Esophagus squamous epithelium (tissue), 5 donors: Measurements from ENCODE around the gene PRKACA. TPM values are rescaled to one million over a fixed set of nuclear protein-coding genes. Genes with fewer than 3 reads are reported as not detected.
"Not testable (repeated sequence)": the region's sequence is repeated elsewhere in the genome, so short reads cannot be mapped to it uniquely, and the experiment has no call there.

Experiments
- DNase-seq: peaks from one replicate; lab custom pipeline; 2025; lab: John Stamatoyannopoulos, UW
- H3K27ac ChIP-seq, 4 donors: fragments of 200-600 bp; sonication (generic); one replicate each; pipeline ENCODE4 v1.5.1; 2016 to 2019; ENCODE audit warnings: mild to moderate bottlenecking in 1 of 4
- H3K27me3 ChIP-seq, 4 donors: fragments of 200-600 bp; sonication (generic); 1 replicate in 3 of 4; 2 replicates in 1 of 4; pipeline versions ENCODE4 v1.5.1 to v1.6.0; 2017 to 2021; ENCODE audit warnings: antibody characterized with exemption in 1 of 4
- H3K36me3 ChIP-seq, 3 donors: fragments of 200-600 bp; sonication (generic); one replicate each; pipeline ENCODE4 v1.5.1; 2016 to 2019
- H3K4me1 ChIP-seq, 3 donors: fragments of 200-600 bp; sonication (generic); one replicate each; pipeline ENCODE4 v1.5.1; 2017 to 2019
- H3K4me3 ChIP-seq, 4 donors: fragments of 200-600 bp; sonication (generic); 1 replicate in 3 of 4; 2 replicates in 1 of 4; pipeline ENCODE4 v1.5.1; 2016 to 2019; ENCODE audit warnings: mild to moderate bottlenecking in 2 of 4, moderate library complexity in 1 of 4
- H3K9me3 ChIP-seq, 3 donors: fragments of 200-600 bp; sonication (generic); one replicate each; pipeline ENCODE4 v1.5.1; 2016 to 2019
- POLR2A ChIP-seq, 4 donors: fragments of 450-650 bp; IDR thresholded peaks; one replicate each; pipeline ENCODE4 v1.6.1; 2017; ENCODE audit warnings: antibody characterized with exemption in 4 of 4, mild to moderate bottlenecking in 4 of 4, moderate library complexity in 3 of 4
- WGBS, 2 donors: methylation state at CpG; one replicate each; pipeline ENCODE4 v1.1.5; 2018; 5-methylcytosine and 5-hydroxymethylcytosine counted together
- intact Hi-C: fragments of 100-400 bp; cut with DNase I; formaldehyde crosslinking; loops from one replicate; pipeline ENCODE4 v1.15.0; 2022
- total RNA-seq, 4 donors: library from RNA; depleted of rRNA; stranded (reverse); fragments of >200 nt; gene quantifications; one replicate each; pipeline ENCODE4 v1.1.0, GENCODE V29; 2016
- TF ChIP-seq, protein P1 (sequence below), 6 experiments: fragments of 450-650 bp in 4 of 6; fragments of 200-600 bp in 2 of 6; sonication (generic) in 2 of 6; IDR thresholded peaks; one replicate each; pipeline ENCODE4 v1.5.1; 2016 to 2019; ENCODE audit warnings: antibody characterized with exemption in 6 of 6, mild to moderate bottlenecking in 4 of 6, moderate library complexity in 4 of 6
- donor health status: DM: yes; HTN: yes; CAD: no.

PRKACA gene
- total RNA-seq, 4 donors from 2014 or later: 28.6 to 42.8 (median 37.0) TPM

DNA sequence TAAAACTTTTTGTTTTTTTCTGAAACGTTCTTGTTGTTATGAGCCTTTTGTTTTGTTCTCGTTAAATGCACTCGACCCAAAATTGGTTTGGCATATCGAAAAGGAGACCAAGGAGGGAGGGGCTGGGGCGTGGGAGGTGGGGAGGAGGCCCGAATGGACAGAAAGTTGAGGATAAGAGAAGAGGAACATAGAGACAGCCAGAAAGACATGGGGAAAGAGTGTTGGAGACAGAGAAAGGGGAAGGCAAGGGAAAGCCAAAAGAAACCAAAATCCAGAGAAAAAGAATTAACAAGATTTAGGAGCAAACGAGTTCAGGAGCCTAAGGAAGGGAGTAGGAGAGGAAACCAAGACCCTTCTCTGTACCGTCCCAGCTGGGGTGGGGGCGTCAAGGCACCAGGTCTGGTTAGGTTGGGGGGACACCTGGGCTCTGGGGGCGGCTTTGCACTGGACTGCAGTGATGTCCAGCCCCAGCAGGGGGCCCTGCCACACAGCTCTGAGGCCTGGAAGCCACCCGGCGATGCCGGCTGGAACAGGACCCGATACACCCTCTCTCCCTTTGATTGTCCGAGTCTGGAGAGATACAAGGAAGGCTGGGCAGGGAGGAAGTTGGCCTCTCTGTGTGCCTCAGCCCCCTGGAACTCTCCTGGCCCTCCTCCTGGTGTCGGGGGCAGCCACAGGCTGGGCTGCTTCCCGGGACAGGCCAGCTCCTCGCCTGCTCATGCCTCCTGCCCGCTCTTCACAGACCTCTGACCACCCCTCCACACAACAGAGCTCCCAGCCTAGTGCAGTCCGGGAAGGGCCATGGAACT, 30.4 kb upstream of the PRKACA start:
- DNase-seq: no peak
- intact Hi-C loops: no loop called here
- H3K36me3 ChIP-seq: peaks cover 0 to 22% (median 4%) of the 10 kb centered on the region in 3 donors
- H3K9me3 ChIP-seq: no peaks in the 10 kb centered on the region
- peaks cover 25 to 34% (median 29%) of the 10 kb centered on the region in 3 donors for H3K4me1 ChIP-seq
- no peaks in the 10 kb centered on the region for H3K27me3 ChIP-seq
- H3K27ac ChIP-seq: peak overlapping the region; percentile 57 to 89 (median 82)
- peak overlapping the region in 1 of 4 donors; percentile 25 for H3K4me3 ChIP-seq
- TF ChIP-seq, protein P1, sequence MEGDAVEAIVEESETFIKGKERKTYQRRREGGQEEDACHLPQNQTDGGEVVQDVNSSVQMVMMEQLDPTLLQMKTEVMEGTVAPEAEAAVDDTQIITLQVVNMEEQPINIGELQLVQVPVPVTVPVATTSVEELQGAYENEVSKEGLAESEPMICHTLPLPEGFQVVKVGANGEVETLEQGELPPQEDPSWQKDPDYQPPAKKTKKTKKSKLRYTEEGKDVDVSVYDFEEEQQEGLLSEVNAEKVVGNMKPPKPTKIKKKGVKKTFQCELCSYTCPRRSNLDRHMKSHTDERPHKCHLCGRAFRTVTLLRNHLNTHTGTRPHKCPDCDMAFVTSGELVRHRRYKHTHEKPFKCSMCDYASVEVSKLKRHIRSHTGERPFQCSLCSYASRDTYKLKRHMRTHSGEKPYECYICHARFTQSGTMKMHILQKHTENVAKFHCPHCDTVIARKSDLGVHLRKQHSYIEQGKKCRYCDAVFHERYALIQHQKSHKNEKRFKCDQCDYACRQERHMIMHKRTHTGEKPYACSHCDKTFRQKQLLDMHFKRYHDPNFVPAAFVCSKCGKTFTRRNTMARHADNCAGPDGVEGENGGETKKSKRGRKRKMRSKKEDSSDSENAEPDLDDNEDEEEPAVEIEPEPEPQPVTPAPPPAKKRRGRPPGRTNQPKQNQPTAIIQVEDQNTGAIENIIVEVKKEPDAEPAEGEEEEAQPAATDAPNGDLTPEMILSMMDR (IDR thresholded peaks at IDR 0.05): peak in 5 of 6 experiments; percentile 64 to 77 (median 72)
- TF ChIP-seq POLR2A (IDR thresholded peaks at IDR 0.05): no peak
- 36 to 38% methylated on average over 12 to 16 of the region's 20 CpGs for WGBS, 2 donors

DNA sequence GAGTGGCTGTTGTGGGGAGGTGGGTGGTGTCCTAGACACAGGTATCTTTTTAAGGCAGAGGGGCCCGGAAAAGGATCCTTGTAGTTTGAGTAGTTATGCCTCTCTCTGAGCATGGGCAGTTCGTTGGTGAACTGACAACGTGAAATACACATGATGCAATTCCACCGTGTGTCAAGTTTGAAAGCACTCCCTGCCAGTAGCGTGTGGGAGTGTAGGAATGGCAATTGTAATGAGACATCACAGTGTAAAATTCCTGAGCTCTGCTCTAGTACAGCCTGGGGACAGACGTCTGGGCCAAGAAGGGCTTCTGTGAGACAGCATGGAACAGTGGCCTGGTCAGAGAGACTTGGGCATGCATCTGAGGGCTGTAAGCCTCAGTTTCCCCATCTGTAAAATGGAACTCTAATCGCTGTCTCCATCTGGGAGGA, 29.2 kb upstream of the PRKACA start:
- Histone ChIP-seq H3K9me3 (no peaks in the 10 kb centered on the region), H3K4me3 (no peak overlapping the region), H3K4me1 (peaks cover 25 to 34% (median 29%) of the 10 kb centered on the region in 3 donors), H3K27me3 (no peaks in the 10 kb centered on the region), H3K36me3 (peaks cover 0 to 11% (median 0%) of the 10 kb centered on the region in 3 donors), H3K27ac (no peak overlapping the region)
- no peak for TF ChIP-seq POLR2A (IDR thresholded peaks at IDR 0.05)
- TF ChIP-seq, protein P1 (IDR thresholded peaks at IDR 0.05): no peak
- 27 to 54% methylated on average over 6 to 7 of the region's 7 CpGs for WGBS, 2 donors
- no peak for DNase-seq
- intact Hi-C loops: no loop called here

DNA sequence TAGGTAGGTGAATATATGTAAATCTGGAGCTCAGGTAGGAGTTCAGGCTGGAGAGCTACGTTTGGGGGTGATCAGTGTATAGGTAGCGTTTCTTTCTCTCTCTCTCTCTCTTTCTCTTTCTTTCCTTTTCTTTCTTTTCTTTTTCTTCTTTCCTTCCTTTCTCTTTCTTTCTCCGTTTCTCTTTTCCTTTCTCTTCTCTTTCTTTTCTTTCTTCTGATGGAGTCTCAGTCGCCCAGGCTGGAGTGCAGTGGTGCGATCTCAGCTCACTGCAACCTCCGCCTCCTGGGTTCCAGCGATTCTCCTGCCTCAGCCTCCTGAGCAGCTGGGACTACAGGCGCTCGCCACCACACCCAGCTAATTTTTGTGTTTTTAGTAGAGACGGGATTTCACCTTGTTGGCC, 28.6 kb upstream of the PRKACA start:
- H3K27me3 ChIP-seq, H3K27ac ChIP-seq, H3K4me3 ChIP-seq, H3K9me3 ChIP-seq, DNase-seq, intact Hi-C loops, H3K36me3 ChIP-seq: not testable (repeated sequence)
- H3K4me1 ChIP-seq: peaks cover 25 to 34% (median 29%) of the 10 kb centered on the region in 3 donors
- WGBS, 2 donors: 91 to 97% methylated on average over 6 to 10 of the region's 10 CpGs

DNA sequence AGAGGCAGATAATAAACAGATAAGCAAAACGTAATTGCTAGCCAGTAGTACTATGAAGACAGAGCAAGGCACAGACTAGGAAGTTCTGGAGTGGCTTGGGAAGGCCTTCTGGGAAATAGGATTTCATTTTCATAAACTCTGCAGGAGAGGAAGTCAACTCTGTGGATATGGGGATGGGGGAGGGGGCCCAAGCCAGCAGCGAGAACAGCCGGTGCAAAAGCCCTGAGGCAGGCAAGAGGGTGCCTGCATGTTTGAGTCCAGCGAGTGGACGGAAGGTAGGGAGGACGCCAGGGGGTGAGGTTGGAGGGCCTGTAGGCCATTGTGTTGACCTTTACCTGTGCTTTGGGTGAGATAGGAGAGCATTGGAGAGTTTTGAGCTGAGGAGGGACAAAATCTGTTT, 27.8 kb upstream of the PRKACA start:
- Histone ChIP-seq H3K27ac (no peak overlapping the region), H3K9me3 (no peaks in the 10 kb centered on the region), H3K36me3 (no peaks in the 10 kb centered on the region), H3K27me3 (no peaks in the 10 kb centered on the region), H3K4me3 (no peak overlapping the region), H3K4me1 (peaks cover 21 to 28% (median 27%) of the 10 kb centered on the region in 3 donors)
- WGBS, 2 donors: 82 to 90% methylated on average over 6 of the region's 6 CpGs
- TF ChIP-seq POLR2A (IDR thresholded peaks at IDR 0.05): no peak
- TF ChIP-seq, protein P1 (IDR thresholded peaks at IDR 0.05): no peak
- no peak for DNase-seq
- intact Hi-C loops: no loop called here

DNA sequence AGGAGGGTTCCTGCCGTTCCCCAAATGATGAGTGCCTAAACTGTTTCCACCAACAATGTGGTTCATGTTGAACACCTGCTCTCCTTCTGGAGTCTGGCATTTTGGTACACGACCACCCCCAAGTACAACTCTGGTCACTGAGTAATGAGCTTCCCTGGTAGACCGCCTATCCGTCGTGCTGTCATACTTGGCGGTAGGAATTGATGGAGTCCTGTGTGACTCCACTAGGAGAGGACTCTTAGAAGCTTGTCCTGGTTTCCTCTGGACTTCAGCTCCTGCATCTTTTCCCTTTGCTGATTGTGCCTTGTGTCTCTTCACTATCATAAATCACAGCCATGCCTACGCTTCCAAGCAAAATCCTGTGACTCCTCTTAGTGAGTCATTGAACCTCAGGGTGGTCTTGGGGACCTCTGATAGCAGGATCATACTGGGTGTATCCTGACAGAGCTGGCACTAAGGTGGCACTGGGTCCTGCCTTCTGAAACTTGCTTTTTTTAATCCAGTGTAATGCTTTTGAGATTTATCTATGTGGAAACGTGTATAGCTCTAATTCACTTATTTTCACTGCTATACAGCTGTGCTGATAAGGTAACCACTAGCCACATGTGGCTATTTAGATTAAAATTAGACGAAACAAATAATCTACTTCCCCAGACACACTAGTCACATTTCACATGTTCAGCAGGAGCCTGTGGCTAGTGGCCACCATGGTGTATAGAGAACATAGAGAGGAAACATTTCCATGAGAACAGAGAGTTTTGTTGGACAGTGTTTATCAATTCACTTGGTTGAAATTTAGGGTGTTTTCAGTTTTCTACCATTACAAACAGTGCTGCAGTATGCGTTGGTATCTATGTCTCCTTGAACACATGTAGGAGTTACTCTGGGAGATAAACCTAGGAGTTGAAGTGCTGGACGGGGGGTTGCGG, 25.0 kb upstream of the PRKACA start:
- WGBS, 2 donors: 84 to 88% methylated on average over 12 of the region's 12 CpGs
- no peaks in the 10 kb centered on the region for H3K27me3 ChIP-seq
- no peaks in the 10 kb centered on the region for H3K9me3 ChIP-seq
- peaks cover 11 to 28% (median 14%) of the 10 kb centered on the region in 3 donors for H3K4me1 ChIP-seq
- H3K27ac ChIP-seq: no peak overlapping the region
- TF ChIP-seq, protein P1 (IDR thresholded peaks at IDR 0.05): no peak
- TF ChIP-seq POLR2A (IDR thresholded peaks at IDR 0.05): no peak
- H3K4me3 ChIP-seq: no peak overlapping the region
- H3K36me3 ChIP-seq: no peaks in the 10 kb centered on the region
- intact Hi-C loops: no loop called here
- DNase-seq: no peak
